HL-60 (cell line): Measurements from ENCODE around the gene MYL10.

ENCODE experiments used
- GABPA ChIP-seq: IDR thresholded peaks from 2 replicates; pipeline ENCODE4 v1.6.1; 2012; ENCODE audit warnings: low read depth
- TF ChIP-seq, protein P1 (sequence below): IDR thresholded peaks from one replicate; pipeline ENCODE4 v1.5.1; 2011; ENCODE audit warnings: low read length, control low read depth, inconsistent platforms; ENCODE audit not compliant: insufficient read depth

DNA sequence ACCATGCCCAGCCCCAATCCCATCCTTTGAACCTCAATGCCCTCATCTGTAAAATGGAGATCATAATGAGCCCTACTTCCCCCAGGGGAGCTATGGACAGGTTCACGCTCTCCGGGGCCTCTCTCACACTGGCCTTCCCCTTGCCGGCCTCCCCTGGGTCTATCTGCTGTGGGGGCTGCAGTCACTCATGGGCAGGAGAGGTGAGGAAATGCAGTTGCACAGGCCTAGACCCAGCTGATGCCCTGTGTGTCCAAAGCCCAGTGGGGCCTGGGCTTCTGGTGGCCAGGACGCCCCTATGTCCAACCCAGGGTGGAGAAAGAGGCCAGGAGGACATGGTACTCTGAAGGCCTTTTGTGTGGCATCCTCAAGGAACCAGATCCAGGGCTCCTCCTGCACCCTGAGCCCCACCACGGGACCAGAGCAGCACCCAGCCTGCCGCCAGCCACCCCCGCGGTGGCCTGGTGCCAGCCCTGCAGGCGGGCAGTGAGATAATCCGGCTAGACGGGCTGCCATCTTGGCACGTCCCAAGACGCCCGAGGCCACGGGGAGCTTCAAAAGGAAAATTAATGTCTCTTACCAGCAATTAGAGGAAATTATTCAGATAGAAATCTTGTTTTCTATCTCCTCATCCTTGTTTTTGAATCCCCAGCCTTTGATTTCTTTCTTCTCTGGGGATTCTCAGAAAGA, 39.0 kb downstream of the MYL10 start:
- TF ChIP-seq, protein P1, sequence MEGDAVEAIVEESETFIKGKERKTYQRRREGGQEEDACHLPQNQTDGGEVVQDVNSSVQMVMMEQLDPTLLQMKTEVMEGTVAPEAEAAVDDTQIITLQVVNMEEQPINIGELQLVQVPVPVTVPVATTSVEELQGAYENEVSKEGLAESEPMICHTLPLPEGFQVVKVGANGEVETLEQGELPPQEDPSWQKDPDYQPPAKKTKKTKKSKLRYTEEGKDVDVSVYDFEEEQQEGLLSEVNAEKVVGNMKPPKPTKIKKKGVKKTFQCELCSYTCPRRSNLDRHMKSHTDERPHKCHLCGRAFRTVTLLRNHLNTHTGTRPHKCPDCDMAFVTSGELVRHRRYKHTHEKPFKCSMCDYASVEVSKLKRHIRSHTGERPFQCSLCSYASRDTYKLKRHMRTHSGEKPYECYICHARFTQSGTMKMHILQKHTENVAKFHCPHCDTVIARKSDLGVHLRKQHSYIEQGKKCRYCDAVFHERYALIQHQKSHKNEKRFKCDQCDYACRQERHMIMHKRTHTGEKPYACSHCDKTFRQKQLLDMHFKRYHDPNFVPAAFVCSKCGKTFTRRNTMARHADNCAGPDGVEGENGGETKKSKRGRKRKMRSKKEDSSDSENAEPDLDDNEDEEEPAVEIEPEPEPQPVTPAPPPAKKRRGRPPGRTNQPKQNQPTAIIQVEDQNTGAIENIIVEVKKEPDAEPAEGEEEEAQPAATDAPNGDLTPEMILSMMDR: no peak
- no peak for TF ChIP-seq GABPA
